HG03135 (cell line): ENCODE measurements around the gene RBM22.

Experiments
- ATAC-seq: cut with Tn5 transposase; IDR thresholded peaks from one replicate; pipeline ENCODE4 v1.9.1; 2021; ENCODE audit warnings: mild to moderate bottlenecking, moderate library complexity; ENCODE audit not compliant: unreplicated experiment

Gene RBM22

DNA sequence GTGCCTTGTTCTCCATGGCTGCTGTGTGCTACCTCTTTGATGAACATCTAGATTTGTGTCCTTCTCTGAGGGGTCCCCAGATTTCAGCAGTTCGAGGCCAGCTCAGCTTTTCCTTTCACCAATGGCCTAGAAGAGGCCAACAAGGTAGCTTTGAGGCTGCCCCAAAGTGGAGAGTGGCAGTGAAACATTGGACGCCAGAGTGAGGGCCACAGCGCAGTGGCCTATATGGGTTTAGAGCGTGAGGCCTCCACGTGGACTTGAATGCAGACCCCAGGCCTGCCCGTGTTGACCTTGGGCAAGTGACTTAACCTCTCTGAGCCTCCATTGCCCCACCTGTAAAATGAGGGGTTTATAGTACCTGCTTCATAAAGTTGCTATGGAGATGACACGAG, 28.0 kb downstream of the RBM22 start:
- ATAC-seq = no peak

DNA sequence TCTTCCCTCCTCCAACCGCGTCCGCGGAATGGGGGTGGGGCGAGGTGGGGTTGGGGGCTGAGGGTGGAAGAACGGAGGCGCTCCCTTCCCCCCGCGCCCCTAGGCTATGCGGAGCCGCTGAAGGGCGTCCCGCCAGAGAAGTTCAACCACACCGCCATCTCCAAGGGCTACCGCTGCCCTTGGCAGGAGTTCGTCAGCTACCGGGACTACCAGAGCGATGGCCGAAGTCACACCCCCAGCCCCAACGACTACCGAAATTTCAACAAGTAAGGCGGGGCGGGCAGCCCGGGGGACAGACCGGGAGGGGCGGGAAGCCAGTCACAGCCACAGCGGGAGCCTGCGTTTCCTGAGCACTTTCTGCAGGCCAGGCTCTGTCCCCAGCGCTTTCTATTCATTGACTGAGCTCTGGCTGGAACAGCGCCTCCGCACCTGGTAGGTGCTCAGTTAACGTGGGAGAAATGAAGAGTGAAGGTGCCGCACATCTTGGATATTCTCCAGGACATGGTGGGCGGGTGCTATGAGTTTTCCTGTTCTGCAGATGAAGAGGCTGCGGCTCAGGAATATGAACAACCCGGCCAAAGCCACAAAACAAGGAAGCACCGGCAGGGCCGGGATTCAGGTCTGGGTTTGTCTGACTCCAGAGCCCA, 28.5 kb downstream of the RBM22 start:
- ATAC-seq = no peak

DNA sequence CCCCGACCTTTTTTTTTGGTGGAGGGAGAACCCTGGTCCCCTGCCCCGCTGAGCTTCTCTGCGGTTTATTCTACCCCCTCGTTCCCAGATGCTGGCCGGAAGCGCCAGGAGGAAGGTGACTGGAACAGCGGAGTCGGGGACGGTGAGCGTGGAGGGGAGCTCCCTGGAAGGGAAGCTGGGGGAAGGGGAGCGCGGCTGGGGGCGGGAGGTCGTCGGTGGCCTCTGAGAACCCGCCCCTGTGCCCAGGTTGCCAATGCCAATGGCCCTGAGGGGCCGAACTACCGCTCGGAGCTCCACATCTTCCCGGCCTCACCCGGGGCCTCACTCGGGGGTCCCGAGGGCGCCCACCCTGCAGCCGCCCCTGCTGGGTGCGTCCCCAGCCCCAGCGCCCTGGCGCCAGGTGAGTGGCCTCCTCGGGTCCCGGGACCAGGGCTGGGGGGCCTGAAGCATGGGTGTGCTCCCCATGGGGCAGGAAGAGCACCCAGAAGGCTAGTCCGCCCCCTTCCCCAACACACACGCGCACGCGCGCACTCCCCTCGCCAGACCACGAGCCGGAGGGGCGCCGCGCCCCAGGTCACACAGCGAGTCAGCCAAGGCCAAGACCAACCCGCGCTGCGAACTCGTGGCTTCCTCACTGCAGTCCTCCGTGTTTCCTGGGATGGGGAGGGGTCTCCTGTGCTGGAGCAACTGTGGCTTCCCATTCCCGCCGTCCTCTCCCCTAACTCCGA, 29.2 kb downstream of the RBM22 start:
- ATAC-seq = no peak

- ATAC-seq = no peak
Observed at GRCh38 chr5:150670948-150671310, 29.9 kb downstream of the RBM22 start.

GRCh38 chr5:150670275-150670947, 30.5 kb downstream of the RBM22 start:
- no peak for ATAC-seq

GRCh38 chr5:150665044-150665443, 35.8 kb downstream of the RBM22 start:
- no peak for ATAC-seq

DNA sequence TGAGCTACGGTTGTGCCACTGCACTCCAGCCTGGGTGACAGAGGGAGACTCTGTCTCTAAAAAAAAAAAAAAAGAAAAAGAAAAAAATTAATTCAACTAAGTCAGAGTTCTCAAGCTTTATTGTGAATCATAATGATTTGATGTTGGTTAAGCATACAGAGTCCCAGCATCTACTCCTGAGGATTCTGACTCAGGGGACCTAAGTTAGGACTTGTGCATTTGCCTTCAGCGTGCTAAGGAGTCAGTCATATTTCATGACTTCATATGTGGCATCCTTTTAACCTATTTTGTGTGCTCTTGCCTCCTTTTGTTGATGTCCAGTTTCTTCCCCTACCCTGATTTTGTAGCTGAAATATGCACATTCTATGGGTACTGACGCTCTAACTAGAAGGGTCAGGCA, 36.9 kb downstream of the RBM22 start:
- ATAC-seq = no peak

DNA sequence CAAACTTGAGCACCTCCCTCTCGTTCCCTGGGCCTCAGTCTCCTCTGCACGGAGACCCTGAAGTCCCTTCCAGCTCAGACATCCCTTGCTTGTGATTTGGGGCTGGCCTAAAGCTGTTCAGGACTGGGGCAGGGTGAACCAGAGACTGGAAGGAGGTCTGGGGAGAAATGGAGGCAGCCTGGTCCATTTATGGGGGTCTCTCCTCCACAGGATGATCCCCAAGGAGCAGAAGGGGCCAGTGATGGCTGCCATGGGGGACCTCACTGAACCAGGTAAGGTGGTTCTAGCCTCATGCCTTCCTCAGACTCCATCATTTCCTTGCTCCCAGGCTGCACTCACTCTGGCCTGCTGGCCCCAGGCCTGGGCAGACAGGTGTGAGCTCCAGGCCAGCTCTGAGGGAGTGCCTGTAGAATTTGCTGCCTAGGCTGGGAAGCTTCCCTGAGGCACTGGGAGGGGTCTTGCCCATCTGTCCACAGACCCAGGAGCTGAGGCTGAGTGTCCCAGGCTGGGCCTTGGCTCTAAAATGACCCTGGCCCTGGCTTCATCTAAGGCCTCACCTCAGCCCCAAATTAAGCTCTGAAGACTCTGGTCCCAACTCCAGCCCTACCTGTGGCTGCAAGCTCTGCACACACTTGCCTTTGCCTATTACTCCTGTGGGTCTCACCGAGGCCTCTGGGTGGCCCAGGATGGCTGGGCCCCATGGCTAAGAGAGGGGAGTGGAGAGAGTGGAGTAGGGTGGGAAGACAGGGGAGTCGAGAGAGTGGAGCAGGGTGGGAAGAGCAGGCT, 37.9 kb downstream of the RBM22 start:
- ATAC-seq = no peak

DNA sequence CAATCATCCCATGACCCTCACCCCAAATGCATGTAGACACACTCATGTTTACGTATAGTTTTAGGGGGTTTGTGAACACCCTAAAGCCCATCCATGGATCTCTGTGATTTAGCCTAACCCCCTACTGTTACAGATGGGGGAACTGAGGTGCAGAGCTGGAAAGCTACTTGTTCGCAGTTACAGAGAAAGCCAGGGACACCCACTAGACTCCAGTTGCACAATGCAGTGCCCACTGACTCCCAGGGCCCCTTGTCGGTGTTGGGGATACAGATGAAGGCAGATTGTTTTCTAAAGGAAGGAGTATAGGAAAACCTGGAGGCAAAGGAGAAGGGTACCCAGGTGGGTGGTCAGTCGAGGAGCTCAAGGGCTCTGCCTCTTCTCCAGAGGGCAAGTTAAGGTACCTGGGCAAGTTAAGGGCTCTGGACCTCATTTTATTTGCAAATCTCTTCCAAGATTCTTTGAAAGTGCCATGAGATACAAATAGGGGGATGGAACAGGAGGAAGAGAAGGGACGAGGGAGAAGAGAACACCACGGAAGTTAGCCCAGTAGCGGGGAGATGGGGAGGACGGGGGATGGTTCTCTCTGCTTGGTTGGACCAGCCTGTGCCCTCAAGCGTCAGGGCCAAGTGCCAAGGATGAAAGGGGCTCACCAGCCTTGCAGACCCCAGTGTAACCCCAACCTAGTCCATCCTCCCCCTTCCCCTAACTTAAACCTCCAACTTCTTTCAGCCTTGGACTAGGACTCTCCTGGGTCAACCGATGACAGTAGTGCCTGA, 38.9 kb downstream of the RBM22 start:
- no peak for ATAC-seq

DNA sequence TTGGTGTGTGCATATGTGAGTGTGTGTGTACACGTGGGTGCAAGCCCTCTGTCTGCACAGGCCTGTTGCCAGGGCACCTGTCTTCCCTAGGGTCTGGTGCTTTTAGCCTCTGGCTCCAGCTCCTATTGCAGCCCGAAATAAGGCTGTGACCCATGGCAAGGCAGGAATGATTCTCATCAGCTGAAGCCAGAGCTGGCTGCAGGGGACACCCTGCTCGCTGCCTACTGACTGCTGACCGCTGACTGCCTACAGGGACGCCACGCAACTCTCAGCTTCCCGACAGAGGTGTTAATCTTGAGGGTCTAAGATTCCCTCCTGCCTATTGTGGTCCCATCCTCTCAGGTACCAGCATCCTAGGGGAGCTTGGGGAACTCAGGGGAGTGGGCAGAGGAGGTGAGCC, 39.8 kb downstream of the RBM22 start, which contains the start of gene MYOZ3:
MYOZ3 (plus strand) TSS at position 166 of the 400 bp plus-strand sequence. CDS start 1,691 bp downstream, outside the sequence.
- no peak for ATAC-seq

DNA sequence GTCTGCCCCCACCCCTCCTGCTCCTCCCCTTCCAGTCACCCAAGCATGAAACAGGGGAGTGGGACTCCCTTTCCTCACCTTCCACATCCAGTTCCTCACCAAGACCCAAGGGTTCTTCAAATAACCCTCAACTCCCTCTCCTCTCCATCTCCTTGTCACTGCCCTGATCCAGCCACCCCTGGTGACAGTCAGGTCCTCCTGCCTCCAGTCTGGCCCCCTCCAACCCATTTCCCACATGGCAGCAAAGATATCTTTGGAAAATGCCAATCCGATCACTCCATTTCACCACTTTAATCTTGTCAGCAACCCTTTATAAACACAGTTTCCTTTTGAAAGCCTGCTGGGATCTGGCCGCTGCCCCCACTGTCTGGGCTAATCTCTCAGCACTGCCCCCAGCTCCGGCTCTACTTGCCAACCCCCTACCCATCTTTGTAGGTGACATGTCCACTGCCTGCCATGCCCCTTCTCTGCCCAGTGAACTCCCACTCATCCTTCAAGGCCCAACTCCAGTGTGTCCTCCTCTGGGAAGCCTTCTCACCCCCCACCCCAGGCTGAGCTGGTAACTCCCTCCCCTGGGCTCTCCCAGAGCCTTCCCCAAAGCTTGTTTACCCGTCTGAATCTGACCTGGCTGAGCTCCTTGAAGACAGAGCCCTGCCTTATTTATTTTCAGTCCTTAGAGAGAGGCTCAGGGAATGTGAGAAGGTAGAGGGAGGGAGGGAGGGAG, 40.6 kb downstream of the RBM22 start:
- no peak for ATAC-seq

DNA sequence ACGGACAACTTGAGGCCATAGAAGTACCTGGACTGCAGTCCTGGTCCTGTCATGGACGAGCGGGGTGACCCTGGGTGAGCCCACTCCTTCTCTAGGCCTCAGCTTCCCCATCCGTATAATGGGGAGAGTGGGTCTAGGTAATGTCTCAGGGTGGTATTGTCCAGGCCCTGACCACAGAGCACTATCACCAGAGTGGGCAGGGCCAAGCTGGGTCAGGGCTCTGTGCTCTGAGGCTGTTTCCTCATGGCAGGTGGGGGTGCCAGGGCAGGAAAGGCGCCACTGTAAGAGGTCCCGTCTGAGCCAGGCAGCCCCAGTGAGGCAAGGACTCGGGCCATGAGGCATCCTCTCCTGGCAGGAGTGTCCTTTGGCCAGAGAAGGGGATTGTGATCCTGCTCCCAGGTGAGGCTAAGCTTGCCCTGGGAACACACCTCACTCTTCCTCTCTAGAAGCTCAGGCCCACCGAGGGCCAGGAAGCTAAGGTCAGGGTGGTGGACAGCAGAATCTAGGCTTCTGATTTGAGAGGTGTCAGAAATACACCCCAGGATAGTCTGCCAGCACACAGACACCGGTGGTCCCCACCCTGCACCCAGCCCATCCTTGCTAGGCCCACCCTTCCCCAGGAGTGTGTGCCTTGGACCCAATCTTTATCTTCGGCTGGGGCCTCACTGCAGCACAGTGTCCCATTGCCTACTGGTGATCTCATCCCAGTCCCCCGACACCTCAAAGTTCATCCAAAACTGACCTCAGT, 41.3 kb downstream of the RBM22 start:
- no peak for ATAC-seq

DNA sequence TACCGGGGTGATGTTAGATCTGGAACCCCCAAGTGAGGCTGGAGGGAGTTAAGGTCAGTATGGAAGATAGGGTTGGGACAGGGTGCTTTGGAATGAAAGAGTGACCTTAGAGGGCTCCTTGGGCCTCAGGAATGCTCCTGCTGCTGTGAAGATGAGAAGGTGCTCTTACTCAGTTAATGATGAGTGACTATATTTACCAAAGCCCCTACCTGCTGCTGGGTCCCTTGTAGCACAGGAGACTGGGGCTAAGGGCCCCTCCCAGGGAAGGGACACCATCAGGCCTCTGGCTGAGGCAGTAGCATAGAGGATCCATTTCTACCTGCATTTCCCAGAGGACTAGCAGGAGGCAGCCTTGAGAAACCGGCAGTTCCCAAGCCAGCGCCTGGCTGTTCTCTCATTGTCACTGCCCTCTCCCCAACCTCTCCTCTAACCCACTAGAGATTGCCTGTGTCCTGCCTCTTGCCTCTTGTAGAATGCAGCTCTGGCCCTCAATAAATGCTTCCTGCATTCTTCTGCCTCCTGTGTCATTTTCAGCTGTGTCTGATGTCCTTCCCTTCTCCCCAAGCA, 42.1 kb downstream of the RBM22 start:
- ATAC-seq = no peak

DNA sequence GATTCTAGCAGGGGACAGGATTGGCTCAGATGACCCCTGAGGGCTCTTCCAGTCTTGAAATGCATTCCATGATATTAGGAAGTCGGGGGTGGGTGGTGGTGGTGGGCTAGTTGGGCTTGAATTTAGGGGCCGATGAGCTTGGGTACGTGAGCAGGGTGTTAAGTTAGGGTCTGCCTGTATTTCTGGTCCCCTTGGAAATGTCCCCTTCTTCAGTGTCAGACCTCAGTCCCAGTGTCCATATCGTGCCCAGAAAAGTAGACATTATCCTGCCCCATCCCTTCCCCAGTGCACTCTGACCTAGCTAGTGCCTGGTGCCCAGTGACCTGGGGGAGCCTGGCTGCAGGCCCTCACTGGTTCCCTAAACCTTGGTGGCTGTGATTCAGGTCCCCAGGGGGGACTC, 42.7 kb downstream of the RBM22 start:
- ATAC-seq = no peak

- ATAC-seq = peak; percentile 76
Observed at GRCh38 chr5:150656191-150657132, 44.4 kb downstream of the RBM22 start.

DNA sequence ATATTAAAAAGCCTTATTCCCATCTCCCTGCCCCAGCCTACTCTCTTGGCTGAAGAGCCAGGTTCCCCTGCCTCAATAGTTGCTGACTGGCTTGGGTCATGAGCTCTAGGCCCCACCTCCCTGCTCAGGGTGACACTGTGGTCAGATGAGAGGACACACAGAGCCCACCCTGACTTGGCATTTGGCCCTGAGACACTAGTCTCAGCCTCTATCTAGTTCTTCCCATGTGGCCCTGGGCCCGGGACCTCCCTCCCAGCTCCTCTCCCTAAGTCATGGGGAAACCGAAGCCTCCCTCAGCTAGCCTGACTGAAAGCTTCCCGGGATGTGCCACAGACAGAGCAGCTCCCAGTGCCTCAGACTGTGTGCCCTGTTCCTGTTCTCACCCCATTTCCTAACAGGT, 45.6 kb downstream of the RBM22 start:
- no peak for ATAC-seq

DNA sequence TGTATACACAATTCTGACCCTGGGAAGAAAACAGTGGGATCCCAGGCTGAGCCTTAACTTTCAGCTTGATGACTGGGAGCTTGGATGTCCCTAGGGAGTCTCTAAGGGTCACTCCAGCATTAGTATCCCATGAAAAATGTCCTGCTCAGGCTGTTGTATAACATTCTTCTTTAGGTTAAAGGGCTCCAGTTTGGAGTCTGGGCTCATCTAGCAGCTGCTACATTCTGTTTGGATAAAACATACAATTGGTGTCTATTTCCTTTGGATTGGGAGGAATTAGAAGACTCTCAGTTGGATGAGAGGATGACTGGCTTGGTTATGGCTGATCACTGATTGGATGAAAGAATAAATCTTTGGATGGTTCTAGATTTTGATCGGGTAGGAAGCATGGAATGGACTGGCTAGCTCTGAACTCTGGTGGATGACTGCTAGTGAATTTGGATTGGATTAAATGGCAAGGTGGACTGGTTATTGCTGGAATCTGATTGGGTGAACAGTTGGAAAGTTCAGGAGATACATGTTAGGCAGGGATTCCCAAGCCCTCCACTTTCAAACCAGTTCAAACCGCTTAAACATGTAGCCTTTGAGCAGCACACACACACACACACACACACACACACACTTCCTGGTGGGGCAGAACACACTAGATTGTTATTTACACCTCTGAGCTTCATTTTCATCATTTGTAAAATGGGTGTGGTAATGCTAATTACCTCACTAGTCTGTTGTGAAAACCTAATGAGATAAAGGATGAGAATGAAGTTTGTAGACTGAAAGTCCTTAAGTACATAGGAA, 46.9 kb downstream of the RBM22 start:
- ATAC-seq = no peak
